ENCODE measurements around the gene BFSP2.

BFSP2 gene

GRCh38 chr3:133400006-133400515, at the start of gene BFSP2:
Gene BFSP2 (plus strand): TSS chr3:133400056. CDS start chr3:133400084, 28 bp downstream.
- no peak for DNase-seq

- no peak for DNase-seq
Measured at GRCh38 chr3:133354721-133355120, 45.1 kb upstream of the BFSP2 start.

- no peak for DNase-seq
Measured at GRCh38 chr3:133360476-133360875, 39.4 kb upstream of the BFSP2 start.

GRCh38 chr3:133361011-133361410, 38.8 kb upstream of the BFSP2 start:
- DNase-seq: peak; percentile 43

GRCh38 chr3:133361435-133361834, 38.4 kb upstream of the BFSP2 start:
- no peak for DNase-seq

GRCh38 chr3:133362539-133362938, 37.3 kb upstream of the BFSP2 start:
- no peak for DNase-seq

- DNase-seq: no peak
Measured at GRCh38 chr3:133364704-133365103, 35.2 kb upstream of the BFSP2 start.

- no peak for DNase-seq
Measured at GRCh38 chr3:133366921-133367320, 32.9 kb upstream of the BFSP2 start.

GRCh38 chr3:133367403-133367802, 32.5 kb upstream of the BFSP2 start:
- DNase-seq: no peak

- no peak for DNase-seq
Measured at GRCh38 chr3:133367956-133368355, 31.9 kb upstream of the BFSP2 start.

- DNase-seq: no peak
Measured at GRCh38 chr3:133368371-133369067, 31.3 kb upstream of the BFSP2 start.

- no peak for DNase-seq
Measured at GRCh38 chr3:133369068-133369440, 30.8 kb upstream of the BFSP2 start.

- DNase-seq: no peak
Measured at GRCh38 chr3:133371181-133371580, 28.7 kb upstream of the BFSP2 start.

- DNase-seq: no peak
Measured at GRCh38 chr3:133371676-133372075, 28.2 kb upstream of the BFSP2 start.

- peak; percentile 98 for DNase-seq
Measured at GRCh38 chr3:133374708-133375402, 25.0 kb upstream of the BFSP2 start.

GRCh38 chr3:133375403-133375745, 24.5 kb upstream of the BFSP2 start:
- DNase-seq: peak; percentile 99

- DNase-seq: no peak
Measured at GRCh38 chr3:133376810-133377209, 23.0 kb upstream of the BFSP2 start.

- no peak for DNase-seq
Measured at GRCh38 chr3:133377396-133377795, 22.5 kb upstream of the BFSP2 start.

GRCh38 chr3:133379926-133380325, 19.9 kb upstream of the BFSP2 start:
- DNase-seq: no peak

GRCh38 chr3:133380481-133381225, 19.2 kb upstream of the BFSP2 start:
- DNase-seq: no peak

- DNase-seq: no peak
Measured at GRCh38 chr3:133381346-133382109, 18.3 kb upstream of the BFSP2 start.

- no peak for DNase-seq
Measured at GRCh38 chr3:133383175-133383574, 16.7 kb upstream of the BFSP2 start.

GRCh38 chr3:133383741-133384140, 16.1 kb upstream of the BFSP2 start:
- no peak for DNase-seq

All from NCI-H526 treated with DMSO at 0.1 percent for 48 hours (cell line).